ENCODE data around the gene RTCA.

RTCA gene

GRCh38 chr1:100309863-100310262 is 43.8 kb downstream of the RTCA start:
- TF ChIP-seq CTCF (IDR thresholded peaks at IDR 0.05; ENCODE audit: low read depth, low read length) = no peak
- no peak overlapping the region for H3K4me3 ChIP-seq (ENCODE audit: low read depth, low read length)
- in situ Hi-C loops (cut with HindIII; ENCODE audit: low sequenced_read_pairs) = no loop called here
- no peak for DNase-seq (ENCODE audit: low read depth, low spot score)

GRCh38 chr1:100313382-100313781 is 47.4 kb downstream of the RTCA start:
- in situ Hi-C loops (cut with HindIII; ENCODE audit: low sequenced_read_pairs) = no loop called here
- H3K4me3 ChIP-seq (ENCODE audit: low read depth, low read length) = no peak overlapping the region
- no peak for DNase-seq (ENCODE audit: low read depth, low spot score)
- no peak for TF ChIP-seq CTCF (IDR thresholded peaks at IDR 0.05; ENCODE audit: low read depth, low read length)

- no peak for DNase-seq (ENCODE audit: low read depth, low spot score)
- TF ChIP-seq CTCF (IDR thresholded peaks at IDR 0.05; ENCODE audit: low read depth, low read length) = no peak
- in situ Hi-C loops (cut with HindIII; ENCODE audit: low sequenced_read_pairs) = no loop called here
- no peak overlapping the region for H3K4me3 ChIP-seq (ENCODE audit: low read depth, low read length)
Observed at GRCh38 chr1:100316622-100317021, 50.6 kb downstream of the RTCA start.

GRCh38 chr1:100320311-100321099 is 54.5 kb downstream of the RTCA start:
- H3K4me3 ChIP-seq (ENCODE audit: low read depth, low read length) = no peak overlapping the region
- no peak for TF ChIP-seq CTCF (IDR thresholded peaks at IDR 0.05; ENCODE audit: low read depth, low read length)
- no peak for DNase-seq (ENCODE audit: low read depth, low spot score)
- in situ Hi-C loops (cut with HindIII; ENCODE audit: low sequenced_read_pairs) = no loop called here

GRCh38 chr1:100321100-100321493 is 55.1 kb downstream of the RTCA start:
- in situ Hi-C loops (cut with HindIII; ENCODE audit: low sequenced_read_pairs) = no loop called here
- TF ChIP-seq CTCF (IDR thresholded peaks at IDR 0.05; ENCODE audit: low read depth, low read length) = no peak
- H3K4me3 ChIP-seq (ENCODE audit: low read depth, low read length) = no peak overlapping the region
- no peak for DNase-seq (ENCODE audit: low read depth, low spot score)

GRCh38 chr1:100321506-100321905 is 55.5 kb downstream of the RTCA start:
- in situ Hi-C loops (cut with HindIII; ENCODE audit: low sequenced_read_pairs) = no loop called here
- no peak overlapping the region for H3K4me3 ChIP-seq (ENCODE audit: low read depth, low read length)
- TF ChIP-seq CTCF (IDR thresholded peaks at IDR 0.05; ENCODE audit: low read depth, low read length) = no peak
- DNase-seq (ENCODE audit: low read depth, low spot score) = no peak
